Forelimb muscle (tissue), 1 donor: ENCODE data around the gene RAB6B. TPM values are rescaled to one million over a fixed set of nuclear protein-coding genes. Genes with fewer than 3 reads are reported as not detected.

Source experiments
- DNase-seq: peaks from one replicate; pipeline ENCODE4 v3.0.0-alpha.2; 2013; ENCODE audit warnings: low read depth
- polyA plus RNA-seq: library from polyadenylated mRNA; unstranded; fragments of 120-200 nt; gene quantifications from one replicate; pipeline ENCODE4 v1.2.1, GENCODE V29; 2013; ENCODE audit not compliant: insufficient read length

RAB6B gene
- polyA plus RNA-seq, 1 donor: 10.7 TPM

DNA sequence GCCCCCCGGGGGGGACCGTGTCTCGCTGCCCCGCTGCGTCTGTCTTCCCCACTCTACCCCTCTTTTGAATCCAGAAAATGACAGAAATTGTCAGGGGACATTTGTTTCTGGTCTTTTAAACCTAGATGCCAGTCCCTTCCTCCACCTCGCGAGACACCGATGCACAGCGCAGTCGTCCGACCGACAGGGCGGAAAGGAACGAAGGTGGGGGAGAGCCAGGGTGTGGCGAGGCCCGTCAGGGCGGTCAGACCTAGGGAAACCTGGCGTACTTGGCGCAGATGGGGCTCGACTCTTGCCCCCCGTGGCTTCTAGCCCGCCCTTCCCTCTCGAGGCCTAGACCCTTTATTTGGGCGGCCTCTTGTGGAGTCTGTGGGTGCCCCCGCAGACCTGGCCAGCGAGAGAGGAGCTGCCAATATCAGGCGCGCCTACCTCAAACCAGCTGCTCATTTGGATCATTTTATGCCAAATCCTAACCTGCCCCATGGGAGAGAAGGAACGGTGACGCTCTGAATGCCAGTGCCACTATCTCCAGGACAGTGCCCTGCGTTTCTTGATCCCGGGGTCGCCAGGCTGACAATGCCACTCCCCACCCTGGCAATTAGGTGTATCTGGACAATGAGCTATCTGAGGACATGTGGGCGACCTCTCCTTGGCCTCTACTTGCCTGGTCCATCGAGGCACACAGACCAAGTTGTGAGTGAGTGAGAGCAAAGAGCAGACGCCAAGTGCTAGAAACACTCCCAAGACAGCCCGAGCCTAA is 500 bp upstream of the RAB6B start:
- no peak for DNase-seq

DNA sequence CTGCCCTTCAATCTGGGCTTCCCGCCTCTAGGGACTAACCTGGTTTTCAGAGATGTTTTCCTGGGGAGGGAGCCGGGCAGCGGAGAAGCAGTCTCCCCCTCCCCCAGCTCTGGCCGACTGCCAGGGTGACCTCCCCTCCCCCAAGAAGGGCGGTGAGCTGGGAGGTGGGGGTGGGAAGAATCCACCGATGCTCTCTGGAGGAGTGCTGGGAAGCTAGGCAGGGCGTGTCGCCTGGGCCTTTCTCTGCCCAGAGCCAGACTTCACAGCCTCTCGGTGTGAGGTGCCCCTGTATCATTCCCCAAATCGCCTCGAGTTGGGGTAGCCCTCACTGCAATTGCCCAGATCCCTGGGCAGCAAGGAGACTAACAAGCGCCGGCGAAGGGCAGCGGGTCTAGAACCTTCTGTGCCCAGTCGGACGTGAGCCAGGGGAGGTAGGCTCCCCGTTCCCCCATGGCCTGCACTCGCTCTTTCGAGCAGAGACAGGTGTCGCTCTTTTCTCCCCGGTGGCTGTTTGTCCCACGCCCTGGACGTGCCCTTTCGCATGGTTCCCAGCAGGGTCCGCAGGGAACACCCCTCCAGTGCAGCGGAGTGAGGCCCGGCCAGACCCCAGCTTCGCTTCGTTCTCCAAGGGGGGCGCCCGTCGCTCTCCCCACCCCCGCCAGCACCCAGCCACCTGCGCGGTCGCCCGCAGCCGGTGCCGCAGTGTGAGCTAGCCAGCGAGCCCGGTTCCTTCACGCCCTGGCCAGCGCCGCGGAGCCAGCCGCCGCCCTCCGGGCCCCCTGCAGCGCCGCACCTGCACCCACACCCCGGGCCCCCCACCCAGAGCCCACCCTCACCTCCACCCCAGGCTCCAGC is 1.1 kb downstream of the RAB6B start:
- DNase-seq: no peak

DNA sequence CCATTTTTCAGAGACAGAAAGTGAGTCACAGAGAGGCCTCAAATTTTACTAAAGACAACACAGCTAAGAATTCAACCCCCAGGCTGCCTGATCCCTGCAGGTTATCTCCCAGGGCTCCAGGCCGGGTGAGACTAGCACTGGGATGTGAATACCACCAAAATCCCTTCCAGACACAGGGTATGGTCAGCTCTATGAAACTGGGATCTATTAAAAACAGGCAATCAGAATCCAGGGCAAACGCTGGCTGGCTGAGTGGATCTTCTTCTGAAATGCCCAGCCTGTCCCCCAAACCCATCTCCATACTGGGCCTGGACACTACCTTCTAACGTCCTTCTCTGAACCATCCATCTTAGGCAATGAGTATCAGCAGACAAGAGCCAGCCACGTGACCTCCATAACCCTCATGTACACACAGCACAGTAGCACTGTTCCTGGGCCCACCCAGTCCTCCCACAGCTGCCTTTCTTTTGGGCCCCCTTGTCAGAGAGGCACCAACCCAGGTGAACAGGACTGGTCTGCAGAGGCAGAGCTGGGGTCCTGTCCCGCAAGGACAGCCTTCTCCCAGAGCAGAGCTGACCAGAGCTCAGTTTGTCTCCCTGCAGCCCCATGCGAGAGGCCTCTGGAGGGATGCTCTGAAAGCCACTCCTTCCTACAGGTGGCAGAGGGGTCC is 1.9 kb downstream of the RAB6B start:
- no peak for DNase-seq

DNA sequence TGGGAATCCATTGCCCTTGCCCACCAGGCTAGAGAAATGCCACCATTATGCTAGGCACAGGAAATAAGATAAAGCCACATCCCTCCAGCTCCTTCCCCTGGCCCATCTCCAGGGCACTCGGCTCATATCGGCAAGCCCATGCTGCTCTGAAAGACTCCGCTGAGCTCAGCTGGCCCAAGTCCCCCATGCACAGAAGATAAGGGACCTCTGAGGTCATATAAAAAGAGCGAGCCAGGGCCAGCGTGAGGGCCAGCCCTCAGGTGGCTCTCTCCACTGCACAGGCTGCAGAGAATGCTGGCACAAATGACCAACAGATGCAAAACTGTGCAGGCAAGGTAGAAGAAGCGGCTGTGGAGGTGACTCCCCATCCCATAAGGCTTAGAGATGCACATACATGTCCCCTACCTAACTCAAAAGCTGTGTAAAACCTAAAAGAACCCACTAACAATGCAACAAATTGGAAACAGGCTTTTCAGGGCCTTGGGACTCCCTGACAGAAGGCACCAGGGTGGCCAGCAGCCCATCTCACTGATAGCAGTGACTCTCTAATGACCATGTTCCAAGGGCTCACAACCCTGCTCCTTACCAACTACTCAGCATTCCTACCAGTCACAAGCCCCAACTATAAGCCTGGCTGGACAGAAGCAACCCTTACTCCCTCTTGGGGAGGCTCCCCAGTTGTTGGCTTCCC is 3.0 kb downstream of the RAB6B start:
- no peak for DNase-seq

DNA sequence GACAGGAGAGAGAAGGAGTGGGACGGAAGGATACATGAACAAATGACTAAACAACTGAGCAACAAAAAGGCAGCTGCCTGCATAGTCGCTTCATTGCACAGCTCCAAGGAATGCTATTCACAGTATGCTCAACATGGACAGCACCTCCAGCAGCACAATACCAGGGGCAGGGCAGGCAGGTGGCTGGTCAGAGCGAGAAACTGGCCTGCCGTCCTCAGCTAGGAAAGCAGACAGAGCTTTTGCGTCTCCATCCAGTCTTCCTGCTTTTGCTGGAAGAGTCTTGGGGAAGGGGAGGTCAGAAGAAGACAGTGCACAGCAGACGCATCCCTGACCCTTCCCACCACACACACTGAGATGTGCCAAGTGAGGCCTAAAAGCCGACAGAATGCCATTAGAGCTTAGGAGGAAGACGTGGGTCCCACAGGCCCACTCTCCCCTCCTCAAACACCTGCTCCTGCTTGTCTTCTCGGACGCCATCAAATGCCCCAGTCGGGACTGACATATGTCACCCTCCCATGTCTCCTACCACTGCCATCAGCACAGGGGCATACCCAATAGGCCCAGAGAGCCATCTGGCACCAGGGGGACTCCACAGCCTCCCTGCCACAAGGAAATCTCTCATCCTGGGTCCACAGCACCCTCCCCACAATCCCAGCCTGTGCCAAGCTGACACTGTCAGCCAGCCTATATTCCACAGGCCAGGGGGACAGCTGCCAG is 3.9 kb downstream of the RAB6B start:
- no peak for DNase-seq

DNA sequence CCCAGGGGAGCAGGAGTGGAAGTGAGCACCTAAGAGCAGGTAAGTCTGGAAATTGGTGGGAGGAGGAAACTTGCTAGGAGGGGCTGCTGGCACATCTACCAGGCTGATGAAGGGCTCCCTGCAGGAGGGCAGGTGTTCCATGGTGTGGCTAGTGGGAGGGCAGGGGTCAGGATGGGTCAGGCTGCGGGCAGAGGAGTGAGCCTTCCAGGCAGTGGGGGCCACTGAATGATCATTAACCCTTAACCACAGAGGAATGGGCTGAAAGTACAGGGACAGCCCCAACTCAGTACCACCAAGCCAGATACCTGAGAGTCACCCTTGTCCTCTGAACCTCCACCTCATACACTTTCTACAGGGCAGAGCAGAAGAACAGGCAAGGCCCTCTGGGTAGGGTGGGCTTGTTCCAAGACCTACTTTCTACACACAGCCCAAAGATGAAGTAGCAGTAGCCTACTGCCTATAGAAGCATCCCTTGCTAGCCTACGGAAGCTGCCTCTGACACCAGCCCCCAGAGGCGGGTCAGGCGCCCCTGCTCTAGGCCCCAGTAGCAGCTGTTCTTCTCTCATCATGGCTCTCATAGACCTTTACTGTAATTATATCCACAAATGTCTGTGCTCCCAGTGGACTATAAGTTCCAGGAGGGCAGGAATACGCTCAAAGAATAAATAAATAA is 4.6 kb downstream of the RAB6B start:
- no peak for DNase-seq

DNA sequence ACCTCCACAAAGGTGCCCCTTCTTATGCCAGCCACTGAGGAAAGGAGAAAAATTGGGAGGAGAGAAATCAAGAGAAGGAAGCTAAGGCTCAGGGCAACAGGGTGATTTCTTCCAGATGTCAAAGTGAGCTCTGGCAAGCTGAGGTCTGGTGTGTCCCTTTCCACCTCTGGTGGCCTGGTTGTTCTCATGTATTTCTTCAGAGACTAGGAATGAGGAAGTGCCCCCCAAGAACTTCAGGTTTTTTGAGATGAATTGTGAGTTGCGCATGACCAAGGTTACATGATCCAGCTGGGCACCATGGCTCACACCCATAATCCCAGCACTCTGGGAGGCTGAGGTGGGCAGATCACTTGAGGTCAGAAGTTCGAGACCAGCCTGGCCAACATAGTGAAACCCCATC is 5.6 kb downstream of the RAB6B start:
- no peak for DNase-seq

DNA sequence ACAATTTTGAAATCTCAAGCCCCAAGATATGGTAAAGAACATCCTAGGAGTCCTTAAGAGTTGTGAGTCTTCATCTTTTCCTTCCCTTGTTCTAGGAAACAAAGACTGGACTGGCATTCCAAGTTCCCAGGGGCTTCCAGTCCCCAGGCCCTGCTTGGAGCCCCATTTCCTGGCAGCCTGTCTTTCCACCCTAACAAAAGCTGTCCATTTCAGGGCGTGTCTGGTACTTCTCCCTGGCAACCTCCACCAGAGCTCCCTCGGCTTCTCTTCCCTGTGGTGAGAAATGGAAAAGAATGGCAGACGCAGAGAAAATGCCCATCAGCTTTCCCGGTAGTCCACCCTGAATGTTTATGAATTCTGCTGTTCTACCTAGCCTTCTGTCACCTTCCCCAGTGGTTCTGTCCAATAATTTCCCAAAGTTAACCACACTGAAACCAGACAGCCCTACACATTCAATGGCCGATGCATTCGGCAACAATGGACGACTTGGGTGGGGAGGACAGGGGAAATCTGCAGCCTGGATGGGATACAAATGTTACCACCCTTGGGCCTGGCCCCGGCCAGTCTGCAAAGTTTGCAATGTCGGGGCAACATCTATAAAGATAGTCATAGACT is 6.8 kb downstream of the RAB6B start:
- DNase-seq: no peak

DNA sequence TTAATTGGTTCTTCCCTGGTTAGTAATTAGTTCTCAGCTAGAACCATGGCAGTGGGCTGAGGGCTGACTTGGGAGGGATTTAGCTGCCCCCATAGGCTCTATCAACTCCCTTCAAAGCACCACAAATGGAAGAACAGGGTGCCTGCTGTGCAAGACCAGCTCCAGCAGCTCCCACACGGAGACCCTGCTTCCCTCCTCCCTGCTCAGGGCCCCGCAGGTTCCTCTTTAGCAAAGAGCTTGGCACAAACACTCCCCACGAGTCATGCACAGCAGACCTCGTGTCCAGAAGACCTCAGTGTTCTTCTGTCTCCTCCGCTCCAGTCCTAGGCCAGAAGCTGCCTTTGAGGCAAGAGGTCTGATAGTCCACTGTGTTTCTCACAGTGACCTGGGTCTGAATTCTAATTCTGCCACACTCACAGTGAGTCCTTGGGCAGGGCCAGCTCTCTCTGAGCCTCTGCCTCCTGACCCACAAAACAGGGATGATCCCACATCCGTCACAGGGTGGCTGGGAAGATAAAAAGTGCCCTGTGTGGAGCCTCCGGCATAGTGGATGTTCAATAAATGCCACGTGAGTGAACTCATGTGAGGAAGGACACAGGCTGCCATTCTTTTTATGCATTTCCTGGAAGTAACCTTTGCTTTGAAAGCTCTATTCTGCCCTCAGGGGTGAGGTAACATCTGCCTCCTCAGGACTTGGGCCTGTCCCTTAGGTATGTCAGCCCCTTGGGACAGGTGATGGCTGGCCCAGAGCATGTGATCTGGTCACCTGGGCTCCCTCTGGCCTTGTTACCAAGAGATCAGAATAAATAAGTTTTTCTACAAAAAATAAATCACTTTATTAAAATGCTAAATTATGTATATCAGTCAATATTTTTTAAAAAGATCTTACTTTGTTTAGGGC is 7.6 kb downstream of the RAB6B start:
- DNase-seq: no peak

DNA sequence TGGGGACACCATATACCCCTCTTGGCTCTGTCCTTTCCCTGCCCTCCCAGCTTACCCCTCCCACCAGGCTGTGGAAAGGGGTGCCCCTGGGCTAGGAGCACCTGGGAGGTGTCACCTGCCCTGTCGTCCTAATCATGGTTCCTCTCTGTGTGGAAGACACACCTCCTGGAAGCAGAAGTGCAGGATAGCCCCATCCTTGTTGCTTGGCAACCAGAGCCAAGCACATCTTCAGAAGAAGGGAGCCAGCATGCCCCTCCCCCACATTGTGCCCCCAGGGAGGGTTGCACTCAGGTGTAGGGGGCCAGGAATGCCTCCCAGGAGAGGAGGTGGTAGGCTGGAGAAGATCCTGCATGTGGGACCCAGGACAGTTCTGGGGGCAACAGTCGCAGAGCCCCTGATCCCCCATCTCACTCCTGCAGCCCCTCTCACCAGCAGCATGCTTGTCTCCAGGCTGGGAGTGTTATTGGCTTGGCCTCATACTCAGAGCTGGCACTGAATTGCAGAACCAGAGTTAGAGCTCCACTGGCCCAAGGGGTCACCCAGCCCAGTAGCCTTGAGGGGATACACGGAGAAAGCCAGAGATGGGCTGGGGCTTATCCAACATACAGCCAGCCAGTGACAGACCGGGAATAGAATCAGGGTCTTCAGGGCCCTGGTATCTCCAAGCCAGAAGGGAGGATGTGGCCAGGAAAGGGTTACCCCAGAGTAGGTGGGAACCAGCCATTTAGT is 8.4 kb downstream of the RAB6B start:
- DNase-seq: no peak

DNA sequence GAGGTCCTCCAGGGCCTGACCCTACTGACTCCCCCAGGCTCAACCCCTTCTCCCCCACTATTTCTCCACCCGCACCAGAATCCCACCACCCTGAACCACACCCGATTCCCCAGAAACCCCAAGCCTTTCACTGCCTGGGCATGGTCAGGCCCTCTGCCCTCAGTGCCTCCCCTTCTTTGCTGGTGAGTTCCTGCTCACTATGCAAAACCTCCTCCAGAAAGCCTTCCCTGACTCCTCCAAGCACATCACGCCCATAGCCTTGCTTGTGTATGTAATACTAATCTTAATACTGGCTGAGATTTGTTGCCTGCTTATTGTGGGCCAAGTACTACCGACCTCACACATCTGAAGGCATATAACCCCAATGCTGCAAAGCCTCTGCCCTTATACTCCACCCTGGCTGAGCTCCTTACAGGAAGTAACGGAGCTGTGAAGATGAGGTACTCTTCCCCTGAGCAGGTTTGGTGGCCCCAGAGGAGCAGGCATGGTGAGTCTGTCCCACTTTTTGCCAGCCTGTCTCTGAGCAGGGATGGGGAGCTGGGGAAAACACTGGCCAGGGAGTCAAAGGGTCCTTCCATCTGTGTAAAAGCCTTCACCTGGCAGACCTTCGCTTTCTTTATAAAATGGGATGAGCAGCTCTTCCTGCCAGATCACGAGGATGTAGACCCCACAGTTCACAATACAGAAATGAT is 9.5 kb downstream of the RAB6B start:
- no peak for DNase-seq

DNA sequence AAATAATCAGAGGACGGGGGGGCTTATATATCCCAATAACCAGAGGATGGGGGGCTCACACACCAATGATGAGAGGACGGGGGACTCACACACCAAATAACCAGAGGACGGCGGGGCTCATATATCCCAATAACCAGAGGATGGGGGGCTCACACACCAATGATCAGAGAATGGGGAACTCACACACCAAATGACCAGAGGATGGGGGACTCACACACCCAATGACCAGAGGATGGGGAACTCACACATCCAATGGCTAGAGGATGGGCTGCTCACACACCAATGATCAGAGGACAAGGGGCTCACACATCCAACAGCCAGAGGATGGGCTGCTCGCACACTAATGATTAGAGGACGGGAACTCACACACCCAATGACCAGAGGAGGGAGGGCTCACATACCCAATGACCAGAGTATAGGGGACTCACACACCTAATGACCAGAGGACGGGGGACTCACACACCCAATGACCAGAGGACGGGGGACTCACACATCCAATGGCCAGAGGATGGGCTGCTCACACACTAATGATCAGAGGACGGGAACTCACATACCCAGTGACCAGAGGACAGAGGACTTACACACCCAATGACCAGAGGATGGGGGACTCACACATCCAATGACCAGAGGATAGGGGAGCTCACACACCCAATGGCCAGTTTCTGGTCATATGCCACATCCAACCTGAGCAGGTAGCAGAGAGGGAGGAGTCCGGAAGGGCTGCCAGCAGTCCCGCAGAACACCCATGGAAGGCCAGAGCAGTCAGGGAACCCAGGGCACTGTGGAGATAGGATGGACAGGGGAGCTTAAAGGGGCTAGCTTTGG is 10.6 kb downstream of the RAB6B start:
- DNase-seq: no peak

DNA sequence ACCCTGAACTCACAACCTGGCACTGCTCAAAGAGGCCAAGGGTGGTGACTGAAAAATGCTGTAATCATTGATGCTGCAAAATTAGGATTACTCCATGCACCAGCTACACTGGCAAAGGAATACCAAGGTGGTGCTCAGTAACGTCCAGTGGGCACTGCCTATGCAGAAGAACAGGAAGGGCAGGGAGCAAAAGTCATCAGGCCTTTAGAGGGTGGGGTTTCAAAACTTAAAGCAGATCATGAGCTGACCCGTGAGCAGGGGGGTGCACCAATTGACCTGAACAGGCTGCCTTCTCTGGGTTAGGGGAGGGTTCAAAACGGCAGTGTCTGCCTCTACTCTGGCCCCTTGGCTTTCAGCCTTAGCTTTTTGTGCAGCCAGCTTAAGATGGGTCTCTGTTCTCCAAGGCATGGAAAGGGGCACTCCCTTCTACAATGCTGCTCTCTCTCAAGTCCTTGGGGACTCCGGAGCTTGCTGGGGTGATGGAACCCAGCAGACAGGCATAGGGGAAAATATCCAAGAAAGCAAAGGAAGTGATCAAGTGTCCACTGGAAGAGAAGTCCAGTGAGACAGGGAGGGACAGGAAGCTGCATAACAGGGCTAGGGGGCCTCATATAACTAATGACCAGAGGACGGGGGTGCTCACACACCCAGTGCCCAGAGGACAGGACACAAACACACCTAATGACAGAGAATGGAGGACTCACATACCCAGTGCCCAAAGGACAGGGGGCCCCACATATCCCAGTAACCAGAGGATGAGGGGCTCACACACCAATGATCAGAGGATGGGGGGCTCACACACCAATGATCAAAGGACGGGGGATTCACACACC is 11.4 kb downstream of the RAB6B start:
- DNase-seq: no peak

DNA sequence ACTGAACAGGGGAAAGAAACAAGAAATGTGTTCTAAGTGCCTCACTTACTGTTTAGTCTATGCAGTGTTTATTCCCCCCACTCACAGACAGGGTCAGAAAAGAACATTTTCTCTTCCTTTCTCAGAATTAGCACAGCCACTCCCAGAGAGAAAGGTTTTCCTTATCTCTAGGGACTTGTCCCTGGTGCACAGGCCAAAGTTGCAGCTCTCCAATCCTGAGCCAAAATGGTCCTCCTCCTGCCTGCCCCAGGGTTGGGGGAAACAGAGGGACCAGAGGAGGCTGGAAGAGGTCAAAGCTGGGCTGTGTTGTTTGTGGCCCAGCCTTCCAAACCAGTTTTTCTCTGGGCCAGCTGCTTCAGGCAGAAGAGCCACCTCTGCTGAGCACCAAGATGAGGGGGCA is 12.0 kb downstream of the RAB6B start:
- no peak for DNase-seq

DNA sequence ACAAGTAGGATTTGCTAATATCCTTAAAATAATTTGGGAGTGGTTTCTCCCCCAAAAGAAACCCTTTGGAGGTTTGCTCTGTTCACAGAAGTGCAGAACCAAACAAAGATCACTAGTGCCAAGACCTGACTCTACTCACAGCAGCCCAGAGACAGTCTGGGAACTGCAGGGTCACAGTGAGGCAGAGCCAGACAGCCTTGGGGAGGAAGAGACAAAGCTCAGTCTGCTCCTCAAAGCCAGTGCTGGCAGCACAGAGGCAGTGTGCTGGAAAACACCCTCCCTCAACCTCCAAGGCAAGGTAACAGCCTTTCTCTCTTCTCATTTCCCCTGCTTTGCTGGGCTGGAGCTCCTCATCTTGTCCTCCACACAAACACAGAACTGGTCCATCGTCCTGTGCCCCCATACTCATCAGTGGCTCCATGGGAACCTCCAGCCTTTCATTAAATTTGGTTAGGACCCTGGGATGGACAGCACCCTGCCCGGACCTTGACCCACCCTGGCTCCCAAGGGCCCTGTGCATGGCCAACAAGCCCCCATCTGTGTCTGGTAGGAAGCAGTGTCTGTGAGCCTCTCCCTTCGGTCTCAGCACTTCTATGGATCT is 12.6 kb downstream of the RAB6B start:
- DNase-seq: no peak
